ENCODE data around the gene SMNDC1.

SMNDC1 gene

DNA sequence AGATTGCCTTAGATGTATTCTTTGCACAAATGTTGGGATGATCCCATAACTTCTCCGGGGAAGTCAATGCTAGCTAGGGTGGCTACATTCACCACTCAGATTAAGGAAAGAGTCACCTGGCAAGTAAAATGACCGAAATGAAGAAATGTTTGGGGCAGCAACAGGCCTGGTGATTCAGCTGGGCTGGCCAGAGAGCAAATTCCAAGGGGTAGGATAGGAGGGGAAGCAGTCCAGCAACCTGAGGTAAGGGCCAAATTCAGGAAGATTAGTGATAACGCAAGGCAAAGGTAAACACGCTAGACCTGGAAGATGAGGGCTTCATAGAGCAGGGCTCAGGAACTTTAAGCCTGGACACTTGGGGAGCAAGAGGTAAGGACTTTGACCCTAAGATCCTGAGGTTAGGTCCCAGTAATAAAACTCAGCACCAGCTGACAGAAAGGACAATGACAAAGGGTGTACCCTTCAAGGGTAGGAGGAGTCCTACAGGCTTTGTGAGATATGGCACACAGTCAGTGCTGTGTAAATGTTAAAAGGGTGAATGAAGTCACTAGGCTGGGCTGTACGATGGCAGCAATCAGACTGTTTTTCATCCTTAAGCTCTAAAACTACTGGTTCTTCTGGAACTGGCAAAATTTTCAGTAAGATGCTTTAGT, 22.7 kb upstream of the SMNDC1 start:
- no peak for DNase-seq (ENCODE audit: low spot score)

DNA sequence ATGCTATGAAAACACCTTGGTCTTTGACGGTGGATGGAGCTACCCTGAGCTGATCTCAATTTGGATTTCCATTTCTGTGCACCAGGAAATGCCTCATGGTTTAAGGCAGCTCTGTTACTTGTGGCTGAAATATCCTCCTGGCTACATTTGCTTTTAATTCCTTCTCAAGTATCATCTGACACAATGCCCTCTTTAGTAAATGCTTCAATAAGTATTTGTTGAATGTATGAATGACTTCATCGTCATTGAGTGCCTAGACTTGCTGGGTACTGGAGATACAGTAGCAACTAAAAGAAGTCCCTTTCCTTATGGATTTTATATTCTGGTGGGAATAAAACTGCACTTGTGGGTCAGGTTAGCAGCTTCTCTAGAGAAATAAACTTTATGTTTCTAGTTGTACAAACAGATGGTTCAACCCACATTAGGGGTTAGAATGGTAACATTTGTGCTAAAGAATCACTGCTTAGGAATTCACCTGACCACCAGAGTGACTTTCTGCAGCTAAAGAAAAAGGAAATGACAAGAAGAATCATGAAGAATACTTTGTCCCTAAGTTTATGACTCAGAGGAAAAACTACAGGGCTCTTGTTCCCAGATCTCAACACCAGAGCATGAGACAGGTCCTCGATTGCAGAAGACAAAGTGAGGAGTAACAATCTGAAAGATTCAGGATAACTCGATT, 21.8 kb upstream of the SMNDC1 start:
- no peak for DNase-seq (ENCODE audit: low spot score)

- DNase-seq (ENCODE audit: low spot score): no peak
Observed at GRCh38 chr10:110324805-110325280, 20.1 kb upstream of the SMNDC1 start.

- no peak for DNase-seq (ENCODE audit: low spot score)
Observed at GRCh38 chr10:110324201-110324804, 19.6 kb upstream of the SMNDC1 start.

DNA sequence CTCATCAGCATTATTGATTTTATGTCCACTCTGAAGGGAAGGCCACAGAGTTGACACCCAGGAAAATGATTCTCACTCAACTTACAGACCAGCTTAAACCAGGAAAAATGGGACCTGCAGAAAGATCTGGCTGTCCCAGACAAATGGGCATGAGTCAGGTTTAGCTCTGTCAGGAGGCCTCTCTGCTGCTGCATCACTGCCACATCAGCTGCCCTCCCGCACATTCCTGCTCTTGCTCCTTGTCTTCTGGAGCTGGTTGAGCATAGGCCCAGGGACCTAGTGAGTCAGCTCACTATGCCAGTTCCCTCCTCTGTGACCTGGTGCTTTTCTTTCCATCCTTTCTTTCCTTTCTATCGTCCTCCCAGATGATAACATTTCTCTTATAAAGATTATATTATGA, 18.8 kb upstream of the SMNDC1 start:
- DNase-seq (ENCODE audit: low spot score): no peak

DNA sequence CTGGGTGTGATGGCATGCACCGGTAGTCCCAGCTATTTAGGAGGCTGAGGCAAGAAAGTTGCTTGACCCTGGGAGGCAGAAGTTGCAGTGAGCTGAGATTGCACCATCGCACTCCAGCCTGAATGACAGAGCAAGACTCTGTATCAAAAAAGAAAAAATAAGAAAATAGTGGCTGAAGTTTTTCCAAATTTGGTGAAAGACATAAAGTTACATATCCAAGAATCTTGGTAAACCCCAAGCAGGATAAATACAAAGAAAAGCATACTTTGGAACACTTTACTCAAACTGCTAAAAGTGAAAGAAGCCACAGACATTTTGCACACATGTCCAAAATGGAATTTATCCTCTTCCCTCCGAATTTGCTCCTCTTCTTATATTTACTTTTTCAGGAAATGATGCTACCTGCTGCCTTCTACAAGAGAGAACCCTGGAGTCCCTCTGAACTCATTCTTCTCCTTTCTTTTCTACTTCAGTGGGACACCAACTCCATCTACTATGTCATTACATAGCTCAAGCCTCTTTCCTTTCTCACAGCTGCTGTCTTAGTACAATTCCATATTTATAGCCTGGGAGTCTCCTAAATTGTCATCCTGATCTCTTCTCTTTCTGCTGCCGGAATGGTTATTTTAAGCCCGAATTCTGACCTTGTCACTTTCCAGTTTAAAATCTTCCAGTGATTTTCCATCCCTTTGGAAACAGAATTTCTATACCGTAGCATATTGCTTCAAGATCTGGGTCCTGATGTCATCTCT, 17.3 kb upstream of the SMNDC1 start:
- DNase-seq (ENCODE audit: low spot score): no peak

GRCh38 chr10:110317866-110318850, 13.4 kb upstream of the SMNDC1 start:
- no peak for DNase-seq (ENCODE audit: low spot score)

GRCh38 chr10:110313674-110314073, 9.0 kb upstream of the SMNDC1 start:
- no peak for DNase-seq (ENCODE audit: low spot score)

DNA sequence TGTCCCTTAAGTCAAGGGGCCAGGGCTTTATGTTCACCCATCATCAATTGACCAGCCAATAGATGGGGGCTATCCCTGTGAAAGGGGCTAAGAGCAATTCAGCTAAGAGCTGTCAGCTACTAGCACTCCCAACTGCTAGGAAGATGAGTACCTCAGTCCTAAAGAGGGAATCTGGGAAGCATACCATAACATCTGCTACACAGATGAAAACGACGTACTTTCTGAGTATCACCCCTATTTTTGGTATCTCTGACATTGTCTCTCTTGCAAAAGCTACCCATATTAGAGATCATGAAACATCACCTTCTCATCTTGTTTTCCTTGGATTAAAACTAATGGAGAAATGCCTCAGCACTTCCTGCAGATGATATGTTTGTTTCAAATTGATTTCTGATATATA, 7.5 kb upstream of the SMNDC1 start:
- DNase-seq (ENCODE audit: low spot score): no peak

GRCh38 chr10:110311357-110311949, 6.7 kb upstream of the SMNDC1 start:
- DNase-seq (ENCODE audit: low spot score): peak; percentile 49

GRCh38 chr10:110310741-110311140, 6.0 kb upstream of the SMNDC1 start:
- no peak for DNase-seq (ENCODE audit: low spot score)

DNA sequence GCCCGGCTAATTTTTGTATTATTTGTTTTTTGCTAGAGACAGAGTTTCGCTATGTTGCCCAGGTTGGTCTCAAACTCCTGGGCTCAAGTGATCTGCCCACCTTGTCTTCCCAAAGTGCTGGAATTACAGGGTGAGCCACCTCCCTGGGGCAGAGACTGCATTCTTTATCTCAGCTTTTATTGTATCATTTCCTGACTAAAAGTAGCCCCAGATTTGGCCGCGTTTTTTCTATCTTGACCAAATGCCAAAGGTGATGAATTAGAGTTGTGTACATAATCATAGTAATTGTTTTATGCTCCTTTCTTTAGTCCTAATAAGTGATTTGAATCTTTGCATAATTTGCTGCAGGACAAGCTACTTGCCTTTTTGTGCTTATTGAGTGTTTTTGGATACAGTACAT, 3.1 kb upstream of the SMNDC1 start:
- DNase-seq (ENCODE audit: low spot score): no peak

DNA sequence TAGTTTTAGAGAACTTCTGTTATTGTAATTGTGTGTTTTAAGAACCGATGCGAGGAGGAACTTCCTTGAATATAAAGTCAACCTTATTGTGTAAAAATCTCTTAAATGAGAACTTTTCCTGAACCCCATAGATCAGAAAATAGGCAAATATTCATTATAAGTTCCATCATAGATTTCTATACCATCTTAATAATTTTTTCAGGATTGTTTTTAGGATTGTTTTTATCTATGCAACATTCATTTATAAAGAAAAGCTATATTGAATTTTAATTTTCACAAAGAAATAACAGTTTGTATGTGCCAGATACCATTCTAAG, 1.7 kb upstream of the SMNDC1 start:
- no peak for DNase-seq (ENCODE audit: low spot score)

GRCh38 chr10:110305767-110306451, 1.2 kb upstream of the SMNDC1 start:
- peak; percentile 82 for DNase-seq (ENCODE audit: low spot score)

DNA sequence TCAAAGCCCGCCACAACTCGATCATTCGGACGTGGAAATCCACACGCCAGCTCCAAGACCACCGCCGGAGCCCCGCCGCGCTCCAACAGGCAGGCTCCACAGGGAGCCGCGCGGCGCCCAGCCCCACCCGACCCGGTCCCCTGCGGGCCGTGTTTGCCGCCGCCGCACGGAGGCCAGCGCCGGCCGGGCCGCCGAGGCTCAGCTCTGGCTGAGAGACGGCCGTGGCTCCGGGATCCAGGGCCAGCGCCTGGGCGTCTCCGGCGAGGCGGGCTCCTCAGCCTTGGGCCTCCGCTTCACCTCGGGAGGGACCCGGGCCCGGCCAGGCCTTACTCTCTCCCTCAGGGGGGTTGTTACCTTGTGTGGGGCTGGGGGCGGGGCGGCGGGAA, 333 bp downstream of the SMNDC1 start:
- no peak for DNase-seq (ENCODE audit: low spot score)

DNA sequence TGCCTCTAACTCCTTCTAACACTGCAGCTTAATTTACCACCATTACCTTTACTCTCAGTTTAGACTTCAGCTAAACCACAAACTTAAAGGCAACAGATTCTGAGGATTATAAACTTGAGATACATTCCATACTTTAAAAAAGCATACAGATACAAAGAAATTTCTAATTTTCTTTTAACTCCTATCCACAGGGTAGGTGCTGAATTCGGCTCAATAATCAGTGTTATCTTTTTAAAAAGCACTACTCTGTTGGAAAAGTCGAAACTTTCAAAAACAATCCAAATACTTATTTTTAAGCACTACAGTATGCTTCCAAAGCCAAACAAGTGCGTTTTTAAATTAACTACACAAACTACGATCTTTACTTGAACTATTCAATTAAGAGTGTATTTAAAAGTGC, 1.0 kb downstream of the SMNDC1 start:
- DNase-seq (ENCODE audit: low spot score): no peak

DNA sequence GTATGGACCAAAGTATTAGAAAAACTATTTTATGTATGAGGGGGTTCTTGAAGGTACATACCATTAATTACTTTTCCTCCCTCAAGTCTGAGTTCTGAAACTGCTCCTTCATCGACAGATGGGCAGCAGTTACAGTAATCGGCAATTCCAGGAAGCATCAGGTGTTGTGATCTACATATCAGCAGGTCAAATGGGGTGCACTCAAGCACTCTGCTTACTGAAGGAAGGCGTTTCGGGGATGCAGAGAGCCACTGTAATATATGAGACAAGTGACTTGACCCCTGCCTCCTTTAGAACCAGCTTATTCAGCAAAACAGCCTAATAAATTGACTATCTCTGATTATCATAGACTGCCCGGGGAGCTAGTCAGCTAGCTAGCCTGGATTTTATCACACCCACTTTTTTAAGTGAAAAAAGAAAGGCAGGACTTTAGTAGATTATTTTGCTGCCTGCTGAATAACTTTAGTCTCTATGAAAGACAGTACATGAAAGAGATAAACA, 4.2 kb downstream of the SMNDC1 start:
- no peak for DNase-seq (ENCODE audit: low spot score)

GRCh38 chr10:110296966-110297365, 7.8 kb downstream of the SMNDC1 start:
- no peak for DNase-seq (ENCODE audit: low spot score)

DNA sequence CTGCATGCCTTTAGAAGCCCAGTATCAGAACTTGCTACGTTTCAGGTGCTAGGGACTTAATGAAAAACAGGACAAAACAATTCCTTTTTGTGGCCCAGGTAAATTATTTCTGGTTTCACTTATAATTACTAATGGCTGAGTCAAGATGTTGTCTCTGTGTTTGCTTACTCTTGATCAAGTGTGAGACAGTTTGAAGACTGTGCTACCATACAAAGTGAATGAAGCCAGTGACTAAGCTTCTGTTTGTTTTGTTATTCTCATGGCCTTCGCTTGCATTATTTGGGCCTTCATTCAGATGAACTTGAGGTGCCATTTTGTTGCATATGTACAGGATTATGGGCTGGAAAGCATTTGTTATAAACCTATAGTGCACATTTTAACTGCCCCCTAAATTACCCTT, 17.9 kb downstream of the SMNDC1 start:
- no peak for DNase-seq (ENCODE audit: low spot score)

GRCh38 chr10:110285501-110285900, 19.2 kb downstream of the SMNDC1 start:
- DNase-seq (ENCODE audit: low spot score): no peak

GRCh38 chr10:110284262-110284661, 20.5 kb downstream of the SMNDC1 start:
- DNase-seq (ENCODE audit: low spot score): no peak

Measured in CD4-positive, alpha-beta T cell treated with Interleukin-15 for 4 hours (primary cell).